Activated CD4-positive, CD25-positive, alpha-beta regulatory T cell (primary cell): ENCODE measurements around the gene OR4C13.
"Not testable (repeated sequence)": the region's sequence is repeated elsewhere in the genome, so short reads cannot be mapped to it uniquely, and the experiment has no call there.

Source experiments
- DNase-seq, 4 experiments: peaks; one replicate each; lab custom pipeline; 2025; lab: John Stamatoyannopoulos, UW

OR4C13 gene

GRCh38 chr11:49952091-49952490 is at the start of gene OR4C13:
Gene OR4C13, plus strand, starts transcription at chr11:49952391. Its CDS starts 32 bp downstream, at chr11:49952423.
- DNase-seq: no peak

- DNase-seq: not testable (repeated sequence)
Observed at GRCh38 chr11:49911516-49911915, 40.7 kb upstream of the OR4C13 start.

GRCh38 chr11:49948701-49949100 is 3.5 kb upstream of the OR4C13 start:
- DNase-seq: not testable (repeated sequence)

- DNase-seq: not testable (repeated sequence)
Observed at GRCh38 chr11:49973439-49973838, 21.2 kb downstream of the OR4C13 start.

GRCh38 chr11:49982435-49982834 is 30.2 kb downstream of the OR4C13 start, which contains the start of gene OR4C12:
Gene OR4C12, minus strand, starts transcription at chr11:49982535. Its CDS starts 34 bp downstream, at chr11:49982501.
- not testable (repeated sequence) for DNase-seq

- no peak for DNase-seq
Observed at GRCh38 chr11:49995565-49995964, 43.4 kb downstream of the OR4C13 start.
